Endothelial cell of umbilical vein (primary cell): ENCODE results near the gene RPP21. TPM values are rescaled to one million over a fixed set of nuclear protein-coding genes. Genes with fewer than 3 reads are reported as not detected.

Experiments
- BruUV-seq: library from RNA; stranded (reverse); fragments of 400-500 nt; replicated peaks from 2 replicates; lab custom pipeline; 2021; lab: Mats Ljungman, UMichigan
- CTCF ChIA-PET: fragments of 300-600, 350-600 bp; sonication (Branson Sonifier 250); formaldehyde crosslinking; loops from one replicate; lab custom pipeline; 2021; ENCODE audit warnings: antibody characterized with exemption, inconsistent platforms; lab: Charles Lee
- POLR2A ChIA-PET: fragments of 300-600, 350-600 bp; sonication (Branson Sonifier 250); formaldehyde crosslinking; loops from one replicate; lab custom pipeline; 2021; ENCODE audit warnings: antibody characterized with exemption, inconsistent platforms; lab: Charles Lee
- DNase-seq: peaks from one replicate; pipeline ENCODE4 v3.0.0-alpha.2; 2011; ENCODE audit warnings: low read depth, low spot score
- FAIRE-seq: peaks from 2 replicates; lab custom pipeline; 2011; peaks lifted over from hg19 to GRCh38; lab: Jason Lieb, UNC
- H2AFZ ChIP-seq: 2 replicates; pipeline ENCODE4 v1.6.0; 2012; ENCODE audit warnings: low read depth, low read length, control low read depth, inconsistent platforms
- H3K27ac ChIP-seq: 2 replicates; pipeline ENCODE4 v1.5.1; 2011; ENCODE audit warnings: low read depth, mild to moderate bottlenecking, control low read depth, low read length, moderate library complexity; ENCODE audit not compliant: insufficient read depth
- H3K27me3 ChIP-seq, 2 experiments: 2 replicates each; pipeline versions ENCODE4 v1.6.0 to v1.6.1; 2011; ENCODE audit warnings: low read length in 2 of 2, mixed read lengths in 1 of 2; ENCODE audit not compliant: control insufficient read depth in 2 of 2, insufficient read depth in 2 of 2
- H3K36me3 ChIP-seq, 2 experiments: 2 replicates in 1 of 2; 3 replicates in 1 of 2; pipeline ENCODE4 v1.5.1; 2011; ENCODE audit warnings: low read length in 2 of 2, mild to moderate bottlenecking in 1 of 2, moderate library complexity in 1 of 2; ENCODE audit not compliant: control insufficient read depth in 2 of 2, insufficient read depth in 2 of 2; ENCODE audit errors: extremely low read depth in 1 of 2
- H3K4me1 ChIP-seq: 3 replicates; pipeline ENCODE4 v1.5.1; 2011; ENCODE audit warnings: mild to moderate bottlenecking, low read length; ENCODE audit not compliant: control insufficient read depth, insufficient read depth; ENCODE audit errors: extremely low read depth
- H3K4me2 ChIP-seq: 2 replicates; pipeline ENCODE4 v1.6.1; 2011; ENCODE audit warnings: low read length, control low read depth, mixed read lengths; ENCODE audit not compliant: insufficient read depth
- H3K4me3 ChIP-seq, 3 experiments: fragments of 200-600 bp in 1 of 3; sonication (generic), shearing (Covaris generic) in 1 of 3; replicated peaks in 1 of 3; 2 replicates each; pipeline ENCODE4 v1.5.1; 2011 to 2016; ENCODE audit warnings: control low read depth in 3 of 3, low read length in 3 of 3, mild to moderate bottlenecking in 2 of 3, inconsistent platforms in 1 of 3, low read depth in 1 of 3, moderate library complexity in 1 of 3; ENCODE audit not compliant: insufficient read depth in 1 of 3
- H3K79me2 ChIP-seq: 2 replicates; pipeline ENCODE4 v1.6.0; 2012; ENCODE audit warnings: low read length, inconsistent platforms; ENCODE audit not compliant: control insufficient read depth, insufficient read depth
- H3K9ac ChIP-seq: replicated peaks from 2 replicates; pipeline ENCODE3; 2011; ENCODE audit warnings: low read length, control low read depth; ENCODE audit not compliant: insufficient read depth; ENCODE audit errors: extremely low read depth
- H3K9me1 ChIP-seq: replicated peaks from 3 replicates; pipeline ENCODE4 v1.6.0; 2011; ENCODE audit warnings: mild to moderate bottlenecking, low read length; ENCODE audit not compliant: control insufficient read depth, insufficient read depth; ENCODE audit errors: extremely low read depth
- H3K9me3 ChIP-seq: replicated peaks from 2 replicates; pipeline ENCODE4 v1.5.1; 2012; ENCODE audit warnings: low read length, inconsistent platforms; ENCODE audit not compliant: control insufficient read depth, insufficient read depth
- H4K20me1 ChIP-seq: replicated peaks from 2 replicates; pipeline ENCODE3; 2011; ENCODE audit warnings: mild to moderate bottlenecking, low read length; ENCODE audit not compliant: control insufficient read depth, insufficient read depth; ENCODE audit errors: extremely low read depth
- EZH2 ChIP-seq: IDR thresholded peaks from 2 replicates; pipeline ENCODE4 v1.6.1; 2012; ENCODE audit warnings: borderline replicate concordance, low read depth, mild to moderate bottlenecking, moderate library complexity, low read length, inconsistent platforms; ENCODE audit not compliant: severe bottlenecking
- FOS ChIP-seq: IDR thresholded peaks from 2 replicates; pipeline ENCODE4 v1.6.1; 2011; ENCODE audit warnings: mild to moderate bottlenecking, low read length, moderate library complexity, borderline replicate concordance; ENCODE audit not compliant: insufficient read depth
- GATA2 ChIP-seq: IDR thresholded peaks from 2 replicates; pipeline ENCODE4 v1.7.0; 2011; ENCODE audit warnings: low read depth, mild to moderate bottlenecking, moderate library complexity, mixed read lengths, low read length; ENCODE audit not compliant: insufficient read length, insufficient read depth
- JUN ChIP-seq: IDR thresholded peaks from 2 replicates; pipeline ENCODE4 v1.6.1; 2011; ENCODE audit warnings: borderline replicate concordance, low read depth; ENCODE audit not compliant: insufficient read length, insufficient read depth
- MYC ChIP-seq: IDR thresholded peaks from one replicate; pipeline ENCODE4 v1.6.1; 2011; ENCODE audit warnings: mild to moderate bottlenecking, low read depth, low read length
- POLR2A ChIP-seq: IDR thresholded peaks from 2 replicates; pipeline ENCODE4 v1.6.1; 2012; ENCODE audit warnings: low read depth, mild to moderate bottlenecking, control low read depth, low read length
- POLR2AphosphoS5 ChIP-seq: IDR thresholded peaks from 2 replicates; pipeline ENCODE4 v1.6.1; 2012; ENCODE audit warnings: low read depth, mild to moderate bottlenecking, control low read depth, low read length, moderate library complexity; ENCODE audit not compliant: insufficient read depth
- dilution Hi-C: fragments of 300-500 bp; cut with MboI; formaldehyde crosslinking; loops from one replicate; pipeline ENCODE4 v1.15.0; 2019; ENCODE audit warnings: low sequenced_read_pairs; ENCODE audit not compliant: extremely low pct_ligation_motif_present
- intact Hi-C: fragments of 100-400 bp; cut with micrococcal nuclease; formaldehyde crosslinking; loops from one replicate; pipeline ENCODE4 v1.10.0; 2022
- polyA plus RNA-seq, 4 experiments: library from polyadenylated mRNA; depleted of rRNA in 3 of 4; stranded (reverse) in 3 of 4; unstranded in 1 of 4; fragments of >200 nt; gene quantifications; 2 replicates each; pipeline versions ENCODE4 v1.2.1 to v1.2.3, GENCODE V29; 2011 to 2012; ENCODE audit warnings: missing spikeins in 1 of 4
- total RNA-seq: library from RNA; stranded (reverse); gene quantifications from 2 replicates; pipeline ENCODE4 v1.2.3, GENCODE V29; 2021
- TF ChIP-seq, protein P1 (sequence below), 2 donors: IDR thresholded peaks; 1 replicate in 1 of 2; 2 replicates in 1 of 2; pipeline ENCODE4 v1.5.1; 2011; ENCODE audit warnings: low read length in 2 of 2, mild to moderate bottlenecking in 2 of 2, moderate library complexity in 2 of 2, control low read depth in 1 of 2, inconsistent platforms in 1 of 2, low read depth in 1 of 2; ENCODE audit not compliant: insufficient read depth in 1 of 2; ENCODE audit errors: extremely low read depth in 1 of 2
- TF ChIP-seq, protein P2 (sequence below): IDR thresholded peaks from 2 replicates; pipeline ENCODE4 v1.6.1; 2011; ENCODE audit not compliant: insufficient read depth, insufficient read length

Gene RPP21
- total and polyA plus RNA-seq, 2 donors (not counting 3 experiments of a cell fraction or from before 2014, with no cell fraction given) = 35.3 to 101 TPM

DNA sequence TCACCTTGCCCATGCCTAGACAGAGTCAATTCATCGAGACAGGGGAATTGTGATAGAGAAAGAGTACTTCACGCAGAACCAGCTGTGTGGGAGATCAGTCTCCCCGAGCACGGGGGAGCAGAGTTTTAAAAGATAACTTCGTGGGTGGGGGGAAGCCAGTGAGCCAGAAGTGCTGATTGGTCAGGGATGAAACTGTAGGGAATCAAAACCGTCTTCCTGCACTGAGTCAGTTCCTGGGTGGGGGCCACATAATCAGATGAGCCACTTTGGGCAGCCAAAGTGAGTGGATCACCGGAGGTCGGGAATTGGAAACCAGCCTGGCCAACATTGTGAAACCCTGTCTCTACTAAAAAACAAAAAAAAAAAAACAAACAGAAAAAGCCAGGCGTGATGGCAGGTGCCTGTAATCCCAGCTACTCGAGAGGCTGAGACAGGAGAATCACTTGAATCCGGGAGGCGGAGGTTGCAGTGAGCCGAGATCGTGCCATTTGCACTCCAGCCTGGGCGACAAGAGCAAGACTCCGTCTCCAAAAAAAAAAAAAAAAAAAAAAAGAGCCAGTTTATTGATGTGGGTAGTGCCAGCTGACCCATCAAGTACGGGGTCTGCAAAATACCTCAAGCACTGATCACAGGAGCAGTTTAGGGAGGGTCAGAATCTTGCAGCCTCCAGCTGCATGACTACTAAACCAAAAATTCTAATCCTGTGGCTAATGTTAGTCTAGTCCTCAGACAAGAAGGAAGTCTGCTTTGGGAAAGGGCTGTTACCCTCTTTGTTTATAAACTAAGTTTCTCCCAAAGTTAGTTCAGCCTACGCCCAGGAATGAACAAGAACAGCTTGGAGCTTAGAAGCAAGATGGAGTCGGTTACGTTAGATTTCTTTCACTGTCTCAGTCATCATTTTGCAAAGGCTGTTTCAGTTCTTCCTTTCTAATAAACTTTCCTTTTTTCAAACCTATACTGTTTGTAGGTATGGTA, 22.1 kb upstream of the RPP21 start:
- no peak for FAIRE-seq
- Histone ChIP-seq H4K20me1 (peaks cover 6% of the 10 kb centered on the region), H3K27me3 (no peaks in the 10 kb centered on the region), H2AFZ (no peak overlapping the region), H3K9ac (no peak overlapping the region), H3K9me1 (no peaks in the 10 kb centered on the region), H3K9me3 (no peaks in the 10 kb centered on the region), H3K4me1 (peaks cover 24% of the 10 kb centered on the region), H3K4me3 (no peak overlapping the region), H3K27ac (no peak overlapping the region), H3K36me3 (no peaks in the 10 kb centered on the region), H3K79me2 (peaks cover 80% of the 10 kb centered on the region), H3K4me2 (no peak overlapping the region)
- TF ChIP-seq MYC (no peak), FOS (no peak), JUN (no peak), POLR2A (no peak), GATA2 (no peak), POLR2AphosphoS5 (no peak), EZH2 (no peak)
- TF ChIP-seq, protein P1, sequence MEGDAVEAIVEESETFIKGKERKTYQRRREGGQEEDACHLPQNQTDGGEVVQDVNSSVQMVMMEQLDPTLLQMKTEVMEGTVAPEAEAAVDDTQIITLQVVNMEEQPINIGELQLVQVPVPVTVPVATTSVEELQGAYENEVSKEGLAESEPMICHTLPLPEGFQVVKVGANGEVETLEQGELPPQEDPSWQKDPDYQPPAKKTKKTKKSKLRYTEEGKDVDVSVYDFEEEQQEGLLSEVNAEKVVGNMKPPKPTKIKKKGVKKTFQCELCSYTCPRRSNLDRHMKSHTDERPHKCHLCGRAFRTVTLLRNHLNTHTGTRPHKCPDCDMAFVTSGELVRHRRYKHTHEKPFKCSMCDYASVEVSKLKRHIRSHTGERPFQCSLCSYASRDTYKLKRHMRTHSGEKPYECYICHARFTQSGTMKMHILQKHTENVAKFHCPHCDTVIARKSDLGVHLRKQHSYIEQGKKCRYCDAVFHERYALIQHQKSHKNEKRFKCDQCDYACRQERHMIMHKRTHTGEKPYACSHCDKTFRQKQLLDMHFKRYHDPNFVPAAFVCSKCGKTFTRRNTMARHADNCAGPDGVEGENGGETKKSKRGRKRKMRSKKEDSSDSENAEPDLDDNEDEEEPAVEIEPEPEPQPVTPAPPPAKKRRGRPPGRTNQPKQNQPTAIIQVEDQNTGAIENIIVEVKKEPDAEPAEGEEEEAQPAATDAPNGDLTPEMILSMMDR (IDR thresholded peaks at IDR 0.05; ENCODE audit: extremely low read depth in 1 of 2, insufficient read depth in 1 of 2, low read depth in 1 of 2, low read length in 2 of 2) = no peak
- TF ChIP-seq, protein P2, sequence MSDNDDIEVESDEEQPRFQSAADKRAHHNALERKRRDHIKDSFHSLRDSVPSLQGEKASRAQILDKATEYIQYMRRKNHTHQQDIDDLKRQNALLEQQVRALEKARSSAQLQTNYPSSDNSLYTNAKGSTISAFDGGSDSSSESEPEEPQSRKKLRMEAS = no peak
- no TSS peak for BruUV-seq
- dilution Hi-C loops = no loop called here
- CTCF ChIA-PET = interaction anchor here (1.0 kb wide), 1 partner anchor 90 kb away, joined by 3 read pairs; no protein-coding TSS in a partner anchor
- intact Hi-C loops = no loop called here
- DNase-seq = no peak
- POLR2A ChIA-PET = no interaction called here
